A549 (cell line): ENCODE results near the gene DEDD2. TPM values are rescaled to one million over a fixed set of nuclear protein-coding genes. Genes with fewer than 3 reads are reported as not detected.

ENCODE experiments used
- ATAC-seq, 2 experiments: fragments of 200-7000 bp in 1 of 2; fragments of >200 bp in 1 of 2; cut with Nextera tagmentation in 1 of 2; cut with Tn5 transposase in 1 of 2; 3 replicates each; pipeline versions ENCODE4 v1.8.0 to v1.9.1; 2018 to 2020; ENCODE audit warnings: mild to moderate bottlenecking in 1 of 2, moderate library complexity in 1 of 2
- CTCF ChIA-PET: fragments of 300-600 bp; sonication (Branson Sonifier 250); formaldehyde crosslinking; extraction: SDS; loops from one replicate; lab custom pipeline; 2021; ENCODE audit warnings: antibody characterized with exemption, inconsistent platforms; lab: Yijun Ruan, JAX
- POLR2A ChIA-PET: fragments of 350-600 bp; formaldehyde crosslinking; extraction: SDS; loops from one replicate; lab custom pipeline; 2021; ENCODE audit warnings: antibody characterized with exemption, inconsistent platforms; lab: Yijun Ruan, JAX
- DNase-seq, 2 experiments: peaks; one replicate each; pipeline versions ENCODE4 v3.0.0 to v3.0.0-alpha.2; 2011 to 2016; ENCODE audit warnings: low read depth in 1 of 2, low spot score in 1 of 2
- FAIRE-seq: peaks from 2 replicates; lab custom pipeline; 2011; peaks lifted over from hg19 to GRCh38; lab: Jason Lieb, UNC
- H3K27ac ChIP-seq, 2 experiments: fragments of >200 bp; sonication (Bioruptor Twin); formaldehyde crosslinking; 3 replicates each; pipeline ENCODE4 v1.5.1; 2016 to 2017
- H3K4me1 ChIP-seq: fragments of >200 bp; sonication (Bioruptor Twin); formaldehyde crosslinking; 3 replicates; pipeline ENCODE4 v1.6.1; 2016
- H3K4me2 ChIP-seq: fragments of >200 bp; sonication (Bioruptor Twin); formaldehyde crosslinking; 3 replicates; pipeline ENCODE4 v1.6.1; 2016
- H3K4me3 ChIP-seq: fragments of >200 bp; sonication (Bioruptor Twin); formaldehyde crosslinking; 3 replicates; pipeline ENCODE4 v1.5.1; 2016
- H3K9me3 ChIP-seq: fragments of >200 bp; sonication (Bioruptor Twin); formaldehyde crosslinking; 3 replicates; pipeline ENCODE4 v1.6.1; 2016
- BHLHE40 ChIP-seq: IDR thresholded peaks from 2 replicates; pipeline ENCODE4 v1.6.1; 2012; ENCODE audit warnings: low read depth, low read length, inconsistent platforms
- CBX2 ChIP-seq: fragments of 200-600 bp; sonication (generic); IDR thresholded peaks from 2 replicates; pipeline ENCODE4 v1.6.1; 2016; ENCODE audit warnings: low read depth, mild to moderate bottlenecking, borderline replicate concordance
- CBX8 ChIP-seq: fragments of 200-600 bp; sonication (generic); IDR thresholded peaks from 2 replicates; pipeline ENCODE4 v1.6.1; 2016
- CEBPB ChIP-seq, 2 experiments: fragments of >200 bp in 1 of 2; sonication (Bioruptor Twin) in 1 of 2; formaldehyde crosslinking in 1 of 2; IDR thresholded peaks; 2 replicates each; pipeline ENCODE4 v1.6.1; 2012 to 2016
- CHD2 ChIP-seq: fragments of 150-350 bp; IDR thresholded peaks from 2 replicates; pipeline ENCODE4 v1.6.1; 2014; ENCODE audit warnings: low read length; ENCODE audit not compliant: partially characterized antibody
- CHD4 ChIP-seq: fragments of 200-600 bp; sonication (generic); IDR thresholded peaks from 2 replicates; pipeline ENCODE4 v1.6.1; 2016; ENCODE audit warnings: antibody characterized with exemption, mild to moderate bottlenecking, borderline replicate concordance
- EP300 ChIP-seq, 2 experiments: fragments of >200 bp; sonication (Bioruptor Twin); formaldehyde crosslinking; IDR thresholded peaks; 2 replicates in 1 of 2; 3 replicates in 1 of 2; pipeline ENCODE4 v1.6.1; 2016 to 2017
- FOSB ChIP-seq: fragments of 250-450 bp; sonication (Bioruptor Pico); IDR thresholded peaks from 2 replicates; pipeline ENCODE4 v1.5.0; 2020; ENCODE audit warnings: mild to moderate bottlenecking, moderate library complexity
- FOSL2 ChIP-seq, 2 experiments: fragments of 450-650 bp in 1 of 2; fragments of >200 bp in 1 of 2; sonication (Bioruptor Twin) in 1 of 2; formaldehyde crosslinking; IDR thresholded peaks; 2 replicates each; pipeline versions ENCODE4 v1.5.0 to v1.6.1; 2016 to 2020; ENCODE audit warnings: mild to moderate bottlenecking in 1 of 2, moderate library complexity in 1 of 2
- HDAC2 ChIP-seq: fragments of 200-600 bp; sonication (generic); IDR thresholded peaks from 2 replicates; pipeline ENCODE4 v1.6.1; 2016
- HOXA7 ChIP-seq: fragments of 250-450 bp; sonication (Bioruptor Pico); IDR thresholded peaks from 2 replicates; pipeline ENCODE4 v1.5.0; 2020; ENCODE audit warnings: mild to moderate bottlenecking, moderate library complexity
- HOXB13 ChIP-seq: fragments of 250-450 bp; sonication (Bioruptor Pico); IDR thresholded peaks from 2 replicates; pipeline ENCODE4 v1.5.0; 2020; ENCODE audit warnings: low read depth, mild to moderate bottlenecking, moderate library complexity
- HOXB5 ChIP-seq: fragments of 250-450 bp; sonication (Bioruptor Pico); IDR thresholded peaks from 2 replicates; pipeline ENCODE4 v1.5.0; 2020; ENCODE audit warnings: mild to moderate bottlenecking, moderate library complexity
- JUN ChIP-seq, 2 experiments: fragments of >200 bp; sonication (Bioruptor Twin); formaldehyde crosslinking; IDR thresholded peaks; 2 replicates in 1 of 2; 3 replicates in 1 of 2; pipeline ENCODE4 v1.6.1; 2016 to 2017
- KDM1A ChIP-seq: fragments of 200-600 bp; sonication (generic); IDR thresholded peaks from 2 replicates; pipeline ENCODE4 v1.6.1; 2016; ENCODE audit warnings: low read depth, mild to moderate bottlenecking
- KDM5A ChIP-seq: fragments of 200-600 bp; sonication (generic); IDR thresholded peaks from 2 replicates; pipeline ENCODE4 v1.6.1; 2016; ENCODE audit warnings: antibody characterized with exemption, mild to moderate bottlenecking
- MYC ChIP-seq: IDR thresholded peaks from 2 replicates; pipeline ENCODE4 v1.6.1; 2012; ENCODE audit warnings: mild to moderate bottlenecking, inconsistent platforms, low read length, improper control_type of control experiment, borderline replicate concordance
- PHF8 ChIP-seq: fragments of 200-600 bp; sonication (generic); IDR thresholded peaks from 2 replicates; pipeline ENCODE4 v1.6.1; 2016; ENCODE audit warnings: low read depth, mild to moderate bottlenecking, antibody characterized with exemption, moderate library complexity, borderline replicate concordance
- POLR2A ChIP-seq: IDR thresholded peaks from 2 replicates; pipeline ENCODE4 v1.6.1; 2012; ENCODE audit warnings: mild to moderate bottlenecking, low read length
- RAD21 ChIP-seq, 2 experiments: fragments of >200 bp in 1 of 2; sonication (Bioruptor Twin) in 1 of 2; formaldehyde crosslinking in 1 of 2; IDR thresholded peaks in 1 of 2; conservative IDR thresholded peaks in 1 of 2; 2 replicates in 1 of 2; 3 replicates in 1 of 2; pipeline ENCODE4 v1.6.1; 2012 to 2018; ENCODE audit warnings: inconsistent platforms in 1 of 2
- RCOR1 ChIP-seq: fragments of 150-350 bp; IDR thresholded peaks from 2 replicates; pipeline ENCODE4 v1.6.1; 2014; ENCODE audit warnings: antibody characterized with exemption, low read length, low read depth
- RFX5 ChIP-seq: fragments of 450-650 bp; IDR thresholded peaks from 2 replicates; pipeline ENCODE4 v1.7.1; 2014; ENCODE audit warnings: antibody characterized with exemption, mild to moderate bottlenecking, moderate library complexity
- SMC3 ChIP-seq: fragments of >200 bp; sonication (Bioruptor Twin); formaldehyde crosslinking; IDR thresholded peaks from 3 replicates; pipeline ENCODE4 v1.6.1; 2018; ENCODE audit warnings: inconsistent platforms
- SREBF2 ChIP-seq: fragments of 450-650 bp; IDR thresholded peaks from 2 replicates; pipeline ENCODE4 v1.6.1; 2014; ENCODE audit warnings: mild to moderate bottlenecking, moderate library complexity
- TP53 ChIP-seq: fragments of 250-450 bp; sonication (Bioruptor Pico); IDR thresholded peaks from 2 replicates; pipeline ENCODE4 v1.5.0; 2021; ENCODE audit warnings: mild to moderate bottlenecking, moderate library complexity
- WGBS: methylation state at CpG from one replicate; pipeline ENCODE4 v1.1.6; 2017; ENCODE audit errors: missing lambda C conversion rate; 5-methylcytosine and 5-hydroxymethylcytosine counted together
- polyA plus RNA-seq, 4 experiments: library from polyadenylated mRNA; depleted of rRNA in 3 of 4; stranded (reverse); fragments of >200 nt; fragmentation: RNase III in 1 of 4; extraction: RNeasy Plus Mini Kit Qiagen cat#74134 plus additional on column Dnase treatment in 1 of 4; gene quantifications; 2 replicates in 3 of 4; 3 replicates in 1 of 4; pipeline ENCODE4 v1.2.3, GENCODE V29; 2011 to 2017
- TF ChIP-seq, protein P1 (sequence below): fragments of 200-600 bp; sonication (generic); IDR thresholded peaks from 2 replicates; pipeline ENCODE4 v1.6.1; 2016; ENCODE audit warnings: antibody characterized with exemption, mild to moderate bottlenecking, moderate library complexity
- TF ChIP-seq, protein P2 (sequence below): fragments of 250-450 bp; sonication (Bioruptor Pico); IDR thresholded peaks from 2 replicates; pipeline ENCODE4 v1.5.0; 2021; ENCODE audit warnings: mild to moderate bottlenecking, moderate library complexity, borderline replicate concordance
- TF ChIP-seq, protein P3 (sequence below): IDR thresholded peaks from 2 replicates; pipeline ENCODE4 v1.6.1; 2012; ENCODE audit warnings: low read depth, borderline replicate concordance

Gene DEDD2
- polyA plus RNA-seq, 2 of the 4 experiments (the other 2 are of a cell fraction), result 30.8 to 54.1 TPM

DNA sequence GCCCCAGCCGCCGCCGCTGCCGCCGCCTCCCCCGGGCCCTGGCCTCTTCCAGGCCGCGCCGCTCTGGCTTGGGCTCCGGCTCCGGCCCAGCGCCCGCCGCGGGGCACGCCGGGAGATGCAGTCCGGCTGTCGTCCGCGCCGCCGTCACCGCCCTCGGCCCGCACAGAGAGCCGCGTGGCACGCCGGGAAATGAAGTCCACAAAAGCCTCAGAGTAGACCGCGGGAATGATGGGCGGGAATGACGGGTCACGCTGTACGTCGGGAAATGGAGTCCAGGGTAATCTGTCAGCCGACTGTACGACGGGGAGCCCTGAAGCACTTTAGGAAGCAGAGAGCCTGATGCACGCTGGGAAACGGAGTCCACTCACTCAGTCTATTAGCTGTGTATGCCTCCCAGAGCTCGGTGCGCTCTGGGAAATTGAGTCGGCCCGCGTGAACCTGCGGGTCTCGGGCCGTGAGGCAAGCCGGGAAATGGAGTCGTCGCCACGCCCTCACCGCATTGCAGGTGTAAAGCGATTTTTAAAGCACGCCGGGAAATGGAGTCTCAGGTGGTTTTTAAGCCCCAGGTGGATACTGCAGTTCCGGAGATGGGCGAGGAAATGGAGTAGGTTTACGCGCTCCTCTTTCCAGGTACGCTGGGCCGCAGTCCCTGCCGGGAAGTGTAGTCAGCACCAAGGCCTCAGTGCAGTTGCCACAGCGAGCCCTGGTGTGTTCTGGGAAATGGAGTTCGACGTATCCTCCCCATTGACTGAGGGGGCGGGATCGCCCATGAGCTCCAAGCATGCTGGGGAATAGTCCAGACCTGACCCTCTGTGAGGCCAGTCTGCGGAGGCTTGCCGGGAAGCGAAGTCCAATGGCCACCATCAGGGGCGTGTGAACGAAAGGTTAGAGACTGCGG, 25.3 kb upstream of the DEDD2 start, which contains the start of gene GSK3A (continued):
- TF ChIP-seq CEBPB (IDR thresholded peaks at IDR 0.05) (peak; percentile 54 to 87; a peak in 3 of 4 replicates), HOXB13 (no peak), KDM1A (no peak), SMC3 (0 out of 3 replicates have a peak, but pooled peaks have one; percentile 27), EP300 (IDR thresholded peaks at IDR 0.05) (no peak)

DNA sequence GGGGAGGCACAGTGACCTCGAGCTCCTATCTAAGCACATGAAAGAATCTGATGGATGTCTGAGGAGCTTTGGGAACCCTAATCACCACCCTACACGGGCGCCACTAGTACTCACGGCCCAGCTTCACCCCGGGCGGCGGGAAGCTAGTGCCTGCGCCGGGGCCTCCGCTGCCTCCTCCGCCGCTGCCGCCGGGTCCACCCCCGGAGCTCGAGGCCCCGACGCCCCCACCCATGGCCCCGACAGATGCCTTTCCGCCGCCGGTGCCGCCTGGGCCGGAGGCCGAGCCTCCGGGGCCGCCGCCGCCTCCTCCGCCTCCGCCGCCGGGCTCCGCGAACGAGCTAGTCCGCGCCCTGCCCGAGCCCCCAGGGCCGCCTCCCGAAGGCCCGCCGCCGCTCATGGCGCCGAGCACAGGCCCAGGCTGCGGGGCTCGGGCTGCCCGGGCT, 24.6 kb upstream of the DEDD2 start:
- Histone ChIP-seq H3K4me3 (peak overlapping the region; percentile 65), H3K4me1 (peaks cover 35% of the 10 kb centered on the region), H3K4me2 (peak overlapping the region; percentile 84), H3K9me3 (no peaks in the 10 kb centered on the region), H3K27ac (peak overlapping the region; percentile 87 to 90)
- no peak for TF ChIP-seq CHD4
- TF ChIP-seq, protein P1, sequence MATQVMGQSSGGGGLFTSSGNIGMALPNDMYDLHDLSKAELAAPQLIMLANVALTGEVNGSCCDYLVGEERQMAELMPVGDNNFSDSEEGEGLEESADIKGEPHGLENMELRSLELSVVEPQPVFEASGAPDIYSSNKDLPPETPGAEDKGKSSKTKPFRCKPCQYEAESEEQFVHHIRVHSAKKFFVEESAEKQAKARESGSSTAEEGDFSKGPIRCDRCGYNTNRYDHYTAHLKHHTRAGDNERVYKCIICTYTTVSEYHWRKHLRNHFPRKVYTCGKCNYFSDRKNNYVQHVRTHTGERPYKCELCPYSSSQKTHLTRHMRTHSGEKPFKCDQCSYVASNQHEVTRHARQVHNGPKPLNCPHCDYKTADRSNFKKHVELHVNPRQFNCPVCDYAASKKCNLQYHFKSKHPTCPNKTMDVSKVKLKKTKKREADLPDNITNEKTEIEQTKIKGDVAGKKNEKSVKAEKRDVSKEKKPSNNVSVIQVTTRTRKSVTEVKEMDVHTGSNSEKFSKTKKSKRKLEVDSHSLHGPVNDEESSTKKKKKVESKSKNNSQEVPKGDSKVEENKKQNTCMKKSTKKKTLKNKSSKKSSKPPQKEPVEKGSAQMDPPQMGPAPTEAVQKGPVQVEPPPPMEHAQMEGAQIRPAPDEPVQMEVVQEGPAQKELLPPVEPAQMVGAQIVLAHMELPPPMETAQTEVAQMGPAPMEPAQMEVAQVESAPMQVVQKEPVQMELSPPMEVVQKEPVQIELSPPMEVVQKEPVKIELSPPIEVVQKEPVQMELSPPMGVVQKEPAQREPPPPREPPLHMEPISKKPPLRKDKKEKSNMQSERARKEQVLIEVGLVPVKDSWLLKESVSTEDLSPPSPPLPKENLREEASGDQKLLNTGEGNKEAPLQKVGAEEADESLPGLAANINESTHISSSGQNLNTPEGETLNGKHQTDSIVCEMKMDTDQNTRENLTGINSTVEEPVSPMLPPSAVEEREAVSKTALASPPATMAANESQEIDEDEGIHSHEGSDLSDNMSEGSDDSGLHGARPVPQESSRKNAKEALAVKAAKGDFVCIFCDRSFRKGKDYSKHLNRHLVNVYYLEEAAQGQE, result no peak
- no peak for TF ChIP-seq CHD2
- TF ChIP-seq SMC3, result no peak
- TF ChIP-seq MYC, result no peak
- no peak for TF ChIP-seq RCOR1
- TF ChIP-seq TP53 (CRISPR knock-in tag), result peak; percentile 78; the same call in 1 of the 2 replicates
- TF ChIP-seq, protein P2, sequence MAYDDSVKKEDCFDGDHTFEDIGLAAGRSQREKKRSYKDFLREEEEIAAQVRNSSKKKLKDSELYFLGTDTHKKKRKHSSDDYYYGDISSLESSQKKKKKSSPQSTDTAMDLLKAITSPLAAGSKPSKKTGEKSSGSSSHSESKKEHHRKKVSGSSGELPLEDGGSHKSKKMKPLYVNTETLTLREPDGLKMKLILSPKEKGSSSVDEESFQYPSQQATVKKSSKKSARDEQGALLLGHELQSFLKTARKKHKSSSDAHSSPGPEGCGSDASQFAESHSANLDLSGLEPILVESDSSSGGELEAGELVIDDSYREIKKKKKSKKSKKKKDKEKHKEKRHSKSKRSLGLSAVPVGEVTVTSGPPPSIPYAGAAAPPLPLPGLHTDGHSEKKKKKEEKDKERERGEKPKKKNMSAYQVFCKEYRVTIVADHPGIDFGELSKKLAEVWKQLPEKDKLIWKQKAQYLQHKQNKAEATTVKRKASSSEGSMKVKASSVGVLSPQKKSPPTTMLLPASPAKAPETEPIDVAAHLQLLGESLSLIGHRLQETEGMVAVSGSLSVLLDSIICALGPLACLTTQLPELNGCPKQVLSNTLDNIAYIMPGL, result no peak
- no peak for TF ChIP-seq EP300 (IDR thresholded peaks at IDR 0.05)
- TF ChIP-seq FOSL2 (IDR thresholded peaks at IDR 0.05), result no peak
- no peak for TF ChIP-seq FOSL2 (CRISPR knock-in tag; IDR thresholded peaks at IDR 0.05)
- no peak for TF ChIP-seq RFX5
- no peak for TF ChIP-seq HDAC2
- TF ChIP-seq KDM5A, result no peak
- TF ChIP-seq BHLHE40, result no peak
- no peak for TF ChIP-seq CBX8
- no peak for TF ChIP-seq RAD21 (conservative IDR thresholded peaks at IDR 0.05 in 1 of 2, IDR thresholded peaks at IDR 0.05 in 1 of 2)
- TF ChIP-seq FOSB (CRISPR knock-in tag), result no peak
- TF ChIP-seq JUN (IDR thresholded peaks at IDR 0.05), result peak in 1 of 2 experiments; percentile 56; a peak in 2 of 5 replicates
- TF ChIP-seq HOXB5 (CRISPR knock-in tag), result no peak
- TF ChIP-seq, protein P3, sequence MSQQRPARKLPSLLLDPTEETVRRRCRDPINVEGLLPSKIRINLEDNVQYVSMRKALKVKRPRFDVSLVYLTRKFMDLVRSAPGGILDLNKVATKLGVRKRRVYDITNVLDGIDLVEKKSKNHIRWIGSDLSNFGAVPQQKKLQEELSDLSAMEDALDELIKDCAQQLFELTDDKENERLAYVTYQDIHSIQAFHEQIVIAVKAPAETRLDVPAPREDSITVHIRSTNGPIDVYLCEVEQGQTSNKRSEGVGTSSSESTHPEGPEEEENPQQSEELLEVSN, result no peak
- no peak for TF ChIP-seq HOXA7 (CRISPR knock-in tag)
- TF ChIP-seq POLR2A, result no peak
- peak; percentile 62; the same call in 1 of the 2 replicates for TF ChIP-seq PHF8
- TF ChIP-seq SREBF2, result no peak
- no peak for TF ChIP-seq CBX2
- DNase-seq (no peak), FAIRE-seq (no peak), ATAC-seq (peak in 1 of 2 experiments; percentile 0; a peak in 2 of 6 replicates)
- ChIA-PET CTCF (interaction anchor here (0.9 to 21.7 kb wide), 15 partner anchors 7 to 197 kb away, joined by 3 to 616 read pairs (median 8); partner anchors contain the start of genes CIC, ERF, PAFAH1B3 and POU2F2), POLR2A (interaction anchor here (0.5 to 3.9 kb wide), 18 partner anchors 8 to 1776 kb away, joined by 3 to 56 read pairs (median 9); partner anchors contain the start of genes BLVRB, CIC, ERF and PAFAH1B3)
- under 1% methylated on average over 31 of the region's 49 CpGs for WGBS
